Activated CD8-positive, alpha-beta memory T cell treated with anti-CD3 and anti-CD28 coated beads, Interleukin-2, amount 10 ng/mL, durations not matched to agents 7 days and 5 days (primary cell): ENCODE results near the gene KRTAP2-2. TPM values are rescaled to one million over a fixed set of nuclear protein-coding genes. Genes with fewer than 3 reads are reported as not detected.
"Not testable (repeated sequence)": the region's sequence is repeated elsewhere in the genome, so short reads cannot be mapped to it uniquely, and the experiment has no call there.

Source experiments
- ATAC-seq: fragments of 150-1000 bp; cut with Tn5 transposase; one replicate; pipeline ENCODE4 v1.10.0; 2021; ENCODE audit warnings: moderate library complexity
- CTCF ChIA-PET: fragments of 350-600 bp; sonication (Branson Sonifier 250); formaldehyde crosslinking; loops from one replicate; lab custom pipeline; 2021; ENCODE audit warnings: antibody characterized with exemption; lab: Charles Lee
- DNase-seq: peaks from one replicate; pipeline ENCODE4 v3.0.0-alpha.2; 2020
- H3K27ac Mint-ChIP-seq: one replicate; pipeline ENCODE4 v1.8.0; 2021; ENCODE audit warnings: mild to moderate bottlenecking, mixed read lengths
- H3K27me3 Mint-ChIP-seq: one replicate; pipeline ENCODE4 v1.8.0; 2021; ENCODE audit warnings: mixed read lengths
- H3K36me3 Mint-ChIP-seq: one replicate; pipeline ENCODE4 v1.8.0; 2021; ENCODE audit warnings: mild to moderate bottlenecking, mixed read lengths
- H3K4me1 Mint-ChIP-seq: one replicate; pipeline ENCODE4 v1.8.0; 2021; ENCODE audit warnings: mixed read lengths
- H3K4me3 Mint-ChIP-seq: one replicate; pipeline ENCODE4 v1.8.0; 2021; ENCODE audit warnings: mild to moderate bottlenecking, moderate library complexity, mixed read lengths
- H3K9me3 Mint-ChIP-seq: one replicate; pipeline ENCODE4 v1.8.0; 2022; ENCODE audit warnings: low read depth, mixed read lengths
- total RNA-seq, 2 experiments: library from RNA; stranded (reverse); gene quantifications; one replicate each; pipeline ENCODE4 v1.2.3, GENCODE V29; 2021

The KRTAP2-2 gene
- total RNA-seq, 2 experiments from 2014 or later = not detected

DNA sequence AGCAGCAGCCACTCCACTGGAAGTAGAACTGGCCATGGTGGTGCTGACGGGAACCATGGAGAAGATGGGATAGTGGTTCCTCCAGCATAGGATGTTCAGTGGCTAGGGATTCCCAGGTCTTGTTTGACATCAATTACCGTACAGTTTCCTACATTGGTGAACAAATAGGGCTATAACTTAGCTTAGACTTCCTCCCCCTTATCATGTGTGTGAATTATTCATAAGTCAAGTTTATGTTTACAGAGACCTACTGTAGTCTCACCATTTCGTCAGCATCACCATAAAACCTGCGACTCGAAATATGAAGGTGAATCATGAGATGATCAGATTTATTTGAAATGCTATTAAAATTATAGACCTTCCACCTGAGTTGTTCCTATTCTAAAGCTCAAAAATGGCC is 3.7 kb upstream of the KRTAP2-2 start:
- CTCF ChIA-PET = no interaction called here
- H3K27me3 Mint-ChIP-seq = peaks cover 48% of the 10 kb centered on the region

DNA sequence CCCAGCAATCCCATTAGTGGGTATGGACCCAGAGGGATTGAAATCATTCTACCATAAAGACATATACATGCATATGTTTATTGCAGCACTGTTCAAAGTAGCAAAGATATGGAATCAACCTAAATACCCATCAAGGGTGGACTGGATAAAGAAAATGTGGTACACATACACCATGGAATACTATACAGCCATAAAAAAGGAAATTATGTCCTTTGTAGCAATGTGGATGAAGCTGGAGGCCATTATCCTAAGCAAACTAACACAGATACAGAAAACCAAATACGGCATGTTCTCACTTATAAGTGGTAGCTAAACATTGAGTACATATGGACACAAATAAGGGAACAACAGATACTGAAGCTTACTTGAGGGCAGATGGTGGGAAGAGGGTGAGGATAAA is 2.5 kb upstream of the KRTAP2-2 start:
- no peaks in the 10 kb centered on the region for H3K4me1 Mint-ChIP-seq
- no peak for DNase-seq
- H3K4me3 Mint-ChIP-seq = no peak overlapping the region
- H3K27ac Mint-ChIP-seq = no peak overlapping the region
- no peaks in the 10 kb centered on the region for H3K36me3 Mint-ChIP-seq
- ATAC-seq = no peak
- H3K27me3 Mint-ChIP-seq = peaks cover 54% of the 10 kb centered on the region
- peaks cover 3% of the 10 kb centered on the region for H3K9me3 Mint-ChIP-seq
- CTCF ChIA-PET = no interaction called here

More for the DNA sequence above, 3.7 kb upstream of the KRTAP2-2 start:
- H3K4me1 Mint-ChIP-seq = no peaks in the 10 kb centered on the region
- no peak for DNase-seq
- H3K27ac Mint-ChIP-seq = no peak overlapping the region
- no peak for ATAC-seq
- H3K36me3 Mint-ChIP-seq = no peaks in the 10 kb centered on the region
- no peak overlapping the region for H3K4me3 Mint-ChIP-seq
- H3K9me3 Mint-ChIP-seq = peaks cover 3% of the 10 kb centered on the region

DNA sequence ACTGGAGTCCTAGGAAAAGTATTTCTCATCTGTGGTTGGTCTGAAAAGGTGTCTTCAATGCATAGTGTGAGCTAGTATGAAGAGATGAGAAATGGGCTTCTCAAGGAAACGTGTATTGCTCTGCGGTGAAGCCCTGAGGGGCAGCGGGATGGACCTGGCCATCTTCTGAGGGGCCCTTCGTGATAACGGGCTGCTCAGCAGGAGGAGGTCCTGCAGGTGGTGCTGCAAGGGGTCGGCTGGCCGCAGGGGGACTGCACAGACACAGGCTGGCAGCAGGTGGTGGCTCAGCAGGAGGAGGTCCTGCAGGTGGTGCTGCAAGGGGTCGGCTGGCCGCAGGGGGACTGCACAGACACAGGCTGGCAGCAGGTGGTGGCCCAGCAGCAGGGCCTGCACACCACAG is 474 bp downstream of the KRTAP2-2 start:
- H3K9me3 Mint-ChIP-seq, DNase-seq, ATAC-seq, CTCF ChIA-PET, H3K4me1 Mint-ChIP-seq, H3K36me3 Mint-ChIP-seq, H3K27ac Mint-ChIP-seq, H3K4me3 Mint-ChIP-seq: not testable (repeated sequence)
- H3K27me3 Mint-ChIP-seq = peaks cover 39% of the 10 kb centered on the region

DNA sequence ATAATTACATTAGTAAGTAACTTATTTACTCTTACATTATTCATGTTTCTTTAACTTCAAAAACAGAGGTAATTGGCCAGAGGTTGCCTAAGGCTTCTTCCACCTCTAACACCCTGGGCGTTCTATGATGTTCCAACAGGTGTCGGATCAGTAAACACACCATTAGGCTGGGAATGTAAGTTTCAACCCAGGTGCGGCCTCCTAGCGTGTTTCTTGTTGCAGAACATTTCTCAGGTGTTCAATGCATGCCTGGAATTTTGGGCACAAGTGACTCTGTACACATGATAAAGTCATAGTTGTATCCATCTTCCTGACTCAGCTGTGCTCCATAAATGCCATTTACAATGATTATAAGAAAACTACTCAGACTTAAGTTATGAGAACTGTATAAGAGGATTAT is 1.0 kb downstream of the KRTAP2-2 start:
- H3K9me3 Mint-ChIP-seq = peaks cover 3% of the 10 kb centered on the region
- no peak overlapping the region for H3K4me3 Mint-ChIP-seq
- CTCF ChIA-PET = no interaction called here
- H3K27ac Mint-ChIP-seq = no peak overlapping the region
- DNase-seq = no peak
- no peaks in the 10 kb centered on the region for H3K4me1 Mint-ChIP-seq
- H3K36me3 Mint-ChIP-seq = no peaks in the 10 kb centered on the region
- peaks cover 36% of the 10 kb centered on the region for H3K27me3 Mint-ChIP-seq
- ATAC-seq = no peak

DNA sequence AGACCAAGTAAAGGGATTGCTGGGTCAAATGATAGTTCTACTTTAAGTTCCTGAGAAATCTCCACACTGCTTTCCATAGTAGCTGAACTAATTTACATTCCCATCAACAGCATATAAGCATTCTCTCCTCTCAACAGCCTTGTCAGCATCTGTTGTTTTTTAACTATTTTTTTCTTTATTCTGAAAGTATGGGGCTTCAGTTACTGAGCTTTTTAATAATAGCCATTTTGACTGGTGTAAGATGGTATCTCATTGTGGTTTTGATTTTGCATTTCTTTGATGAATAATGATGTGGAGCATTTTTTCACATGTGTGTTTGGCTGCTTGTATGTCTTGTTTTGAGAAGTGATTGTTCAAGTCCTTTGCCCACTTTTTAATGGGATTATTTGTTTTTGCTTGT is 2.5 kb downstream of the KRTAP2-2 start:
- DNase-seq = no peak
- H3K4me1 Mint-ChIP-seq = no peaks in the 10 kb centered on the region
- no peaks in the 10 kb centered on the region for H3K36me3 Mint-ChIP-seq
- H3K9me3 Mint-ChIP-seq = peaks cover 3% of the 10 kb centered on the region
- H3K27ac Mint-ChIP-seq = no peak overlapping the region
- no peak overlapping the region for H3K4me3 Mint-ChIP-seq
- no peak for ATAC-seq
- CTCF ChIA-PET = no interaction called here
- peaks cover 32% of the 10 kb centered on the region for H3K27me3 Mint-ChIP-seq

DNA sequence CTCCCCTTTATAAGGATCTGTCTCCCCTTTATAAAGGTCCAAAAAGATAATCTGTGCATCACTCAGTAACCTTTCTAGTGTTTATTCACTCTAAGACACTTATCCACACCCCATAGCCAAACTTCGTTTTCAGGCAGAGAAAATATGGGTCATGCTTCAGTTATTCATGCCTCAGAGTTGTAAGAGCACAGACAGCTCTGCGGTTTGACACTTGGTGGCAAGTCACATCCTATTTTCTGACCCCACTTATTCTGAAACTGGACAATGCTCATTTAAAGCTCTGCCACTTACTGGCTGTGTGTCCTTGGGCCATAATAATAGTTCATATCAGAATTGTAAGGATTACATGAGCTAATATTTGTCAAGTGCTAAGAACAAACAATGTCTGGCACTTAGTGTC is 5.9 kb downstream of the KRTAP2-2 start:
- Mint-ChIP-seq H3K36me3 (no peaks in the 10 kb centered on the region), H3K4me1 (no peaks in the 10 kb centered on the region), H3K9me3 (no peaks in the 10 kb centered on the region), H3K27ac (no peak overlapping the region), H3K27me3 (peaks cover 32% of the 10 kb centered on the region), H3K4me3 (no peak overlapping the region)
- ATAC-seq (no peak), DNase-seq (no peak)
- CTCF ChIA-PET = no interaction called here

DNA sequence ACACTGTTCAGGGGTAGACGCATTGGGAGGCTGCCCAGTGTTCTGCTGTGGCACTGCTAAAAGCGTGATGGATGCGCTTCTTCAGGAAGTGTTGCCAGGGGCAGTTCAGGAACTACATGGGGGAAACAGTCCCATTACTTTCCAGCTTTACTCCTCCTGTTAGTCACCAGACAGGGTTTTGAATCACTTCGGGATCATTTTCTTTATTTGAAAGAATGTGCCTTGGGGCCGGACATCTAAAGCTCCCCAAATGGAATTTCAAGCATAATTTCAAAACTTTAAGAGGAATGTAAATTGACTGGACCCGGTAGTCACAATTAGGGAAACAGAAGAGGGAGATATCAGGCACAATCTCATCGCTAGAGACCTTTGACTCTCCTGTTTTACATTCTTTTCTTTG is 6.6 kb downstream of the KRTAP2-2 start:
- Mint-ChIP-seq H3K4me3 (no peak overlapping the region), H3K27me3 (peaks cover 30% of the 10 kb centered on the region), H3K36me3 (no peaks in the 10 kb centered on the region), H3K4me1 (no peaks in the 10 kb centered on the region), H3K9me3 (no peaks in the 10 kb centered on the region), H3K27ac (no peak overlapping the region)
- CTCF ChIA-PET = interaction anchor here (1.5 kb wide), 1 partner anchor 42 kb away, joined by 3 read pairs; no protein-coding TSS in a partner anchor
- ATAC-seq = no peak
- DNase-seq = no peak

DNA sequence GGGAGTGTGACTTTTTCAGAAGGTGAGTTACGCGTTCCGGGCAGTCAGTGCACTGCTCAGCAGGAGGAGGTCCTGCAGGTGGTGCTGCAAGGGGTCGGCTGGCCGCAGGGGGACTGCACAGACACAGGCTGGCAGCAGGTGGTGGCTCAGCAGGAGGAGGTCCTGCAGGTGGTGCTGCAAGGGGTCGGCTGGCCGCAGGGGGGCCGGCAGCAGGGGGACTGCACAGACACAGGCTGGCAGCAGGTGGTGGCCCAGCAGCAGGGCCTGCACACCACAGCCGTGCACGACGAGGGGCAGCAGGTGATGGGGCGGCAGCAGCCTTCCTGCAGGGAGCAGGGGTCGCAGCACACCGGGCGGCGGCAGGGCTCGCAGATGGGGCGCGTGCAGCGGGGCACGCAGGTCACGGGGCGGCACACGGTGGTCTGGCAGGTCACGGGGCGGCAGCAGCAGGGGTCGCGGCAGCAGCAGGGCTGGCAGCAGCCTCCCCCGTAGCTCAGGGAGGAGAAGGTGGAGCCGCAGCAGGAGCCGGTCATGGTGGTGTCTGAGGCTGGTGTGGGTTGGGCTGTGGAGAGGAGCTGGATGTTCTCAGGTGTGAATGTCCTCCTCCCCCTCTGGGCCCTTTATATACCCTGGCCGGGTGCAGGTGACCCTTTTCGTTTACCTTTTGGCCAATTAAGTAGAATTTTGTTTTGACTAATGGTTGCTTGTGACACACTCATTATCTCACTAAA is 8.1 kb downstream of the KRTAP2-2 start, which contains the start of gene KRTAP2-1:
TSS of gene KRTAP2-1 (minus strand) at position 582 of the 731 bp plus-strand sequence. CDS start at position 533, 49 bp downstream.
- H3K4me1 Mint-ChIP-seq, ATAC-seq, DNase-seq, H3K9me3 Mint-ChIP-seq, H3K36me3 Mint-ChIP-seq, H3K27ac Mint-ChIP-seq, H3K4me3 Mint-ChIP-seq: not testable (repeated sequence)
- CTCF ChIA-PET = interaction anchor here (1.5 kb wide), 1 partner anchor 41 kb away, joined by 3 read pairs; no protein-coding TSS in a partner anchor
- H3K27me3 Mint-ChIP-seq = peaks cover 19% of the 10 kb centered on the region

DNA sequence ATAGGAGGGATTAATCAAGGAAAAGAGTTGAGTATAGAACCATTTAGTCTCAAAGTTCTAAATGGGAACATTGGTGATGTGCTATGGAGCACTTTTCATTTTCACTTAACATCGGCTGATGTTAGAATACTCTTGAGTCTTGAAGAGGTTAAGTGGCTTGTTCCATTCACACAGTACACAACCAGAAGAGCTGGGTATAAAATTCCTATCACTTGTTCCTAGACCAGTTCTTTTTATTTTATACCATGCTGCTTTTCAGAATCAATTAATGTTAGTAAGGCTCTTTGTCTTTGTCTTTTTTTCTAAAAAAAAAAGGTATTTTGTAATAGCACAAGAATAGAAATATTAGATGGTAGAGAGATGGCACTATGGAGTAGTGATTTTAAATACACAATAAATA is 12.1 kb downstream of the KRTAP2-2 start:
- CTCF ChIA-PET = no interaction called here
- H3K27ac Mint-ChIP-seq = no peak overlapping the region
- H3K27me3 Mint-ChIP-seq = peaks cover 21% of the 10 kb centered on the region
- DNase-seq = no peak
- ATAC-seq = no peak
- H3K9me3 Mint-ChIP-seq = peaks cover 3% of the 10 kb centered on the region
- no peaks in the 10 kb centered on the region for H3K36me3 Mint-ChIP-seq
- no peak overlapping the region for H3K4me3 Mint-ChIP-seq
- no peaks in the 10 kb centered on the region for H3K4me1 Mint-ChIP-seq

DNA sequence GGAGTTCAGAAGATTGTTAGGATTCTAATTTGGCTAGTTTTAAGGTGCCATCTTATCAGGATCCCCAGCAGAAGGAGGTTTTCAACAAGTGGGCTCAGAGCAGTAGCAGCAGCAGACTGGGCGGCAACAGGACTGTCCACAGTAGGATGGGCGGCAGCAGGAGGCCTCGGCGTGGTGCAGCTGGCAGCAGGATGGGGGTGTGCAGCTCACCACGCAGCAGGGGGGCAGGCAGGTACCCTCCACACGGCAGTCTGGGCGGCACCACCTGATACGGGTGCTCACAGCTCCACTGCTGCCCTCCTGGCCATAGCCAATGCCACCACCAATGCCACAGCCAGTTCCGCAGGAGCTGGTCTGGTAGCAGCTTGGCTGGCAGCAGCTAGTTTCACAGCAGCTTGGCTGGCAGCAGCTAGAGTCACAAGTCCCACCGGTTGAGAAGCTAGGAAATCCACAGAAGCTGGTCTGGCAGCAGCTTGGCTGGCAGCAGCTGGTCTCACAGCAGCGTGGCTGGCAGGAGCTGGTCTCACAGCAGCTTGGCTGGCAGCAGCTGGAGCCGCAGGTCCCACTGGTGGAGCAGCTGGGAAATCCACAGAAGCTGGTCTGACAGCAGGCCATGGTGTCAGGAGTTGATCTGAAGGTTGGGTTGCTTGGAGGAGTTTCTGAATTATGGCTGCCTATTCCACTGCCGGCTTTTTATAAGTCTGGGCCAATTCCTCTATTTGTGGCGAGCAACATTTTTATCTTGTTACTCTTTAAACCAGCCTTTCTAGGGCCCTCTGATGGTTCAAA is 14.1 kb downstream of the KRTAP2-2 start, which contains the start of gene KRTAP1-1:
TSS of gene KRTAP1-1 (minus strand) at position 668 of the 789 bp plus-strand sequence. CDS start at position 615, 53 bp downstream.
- ATAC-seq, H3K36me3 Mint-ChIP-seq, DNase-seq, CTCF ChIA-PET, H3K4me3 Mint-ChIP-seq, H3K4me1 Mint-ChIP-seq, H3K27ac Mint-ChIP-seq, H3K9me3 Mint-ChIP-seq: not testable (repeated sequence)
- H3K27me3 Mint-ChIP-seq = peaks cover 19% of the 10 kb centered on the region

DNA sequence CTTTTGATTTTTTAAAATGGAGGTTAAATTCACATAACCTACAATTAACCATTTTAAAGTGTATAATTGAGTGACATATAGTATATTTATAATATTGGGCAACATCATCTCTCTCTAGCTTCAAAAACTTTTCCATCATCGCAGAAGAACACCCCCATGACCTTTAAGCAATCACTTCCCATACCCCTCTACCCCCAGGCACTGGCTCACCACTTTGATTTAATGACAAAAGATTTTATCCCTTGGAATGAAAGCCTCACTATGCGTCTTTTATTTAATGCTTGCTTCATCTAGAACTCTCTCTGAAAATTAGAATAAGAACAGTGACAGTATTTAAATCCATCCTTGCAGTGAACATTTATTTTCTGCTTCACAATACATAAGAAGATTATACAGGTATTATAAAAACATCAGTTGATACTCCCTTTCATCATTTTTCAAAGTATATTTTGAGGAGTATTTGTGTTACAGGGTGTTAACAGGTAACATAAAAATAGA is 17.1 kb downstream of the KRTAP2-2 start:
- no peak for DNase-seq
- Mint-ChIP-seq H3K4me1 (no peaks in the 10 kb centered on the region), H3K27ac (no peak overlapping the region), H3K9me3 (peaks cover 3% of the 10 kb centered on the region), H3K27me3 (peaks cover 20% of the 10 kb centered on the region), H3K4me3 (no peak overlapping the region), H3K36me3 (no peaks in the 10 kb centered on the region)
- ATAC-seq = no peak
- CTCF ChIA-PET = no interaction called here

DNA sequence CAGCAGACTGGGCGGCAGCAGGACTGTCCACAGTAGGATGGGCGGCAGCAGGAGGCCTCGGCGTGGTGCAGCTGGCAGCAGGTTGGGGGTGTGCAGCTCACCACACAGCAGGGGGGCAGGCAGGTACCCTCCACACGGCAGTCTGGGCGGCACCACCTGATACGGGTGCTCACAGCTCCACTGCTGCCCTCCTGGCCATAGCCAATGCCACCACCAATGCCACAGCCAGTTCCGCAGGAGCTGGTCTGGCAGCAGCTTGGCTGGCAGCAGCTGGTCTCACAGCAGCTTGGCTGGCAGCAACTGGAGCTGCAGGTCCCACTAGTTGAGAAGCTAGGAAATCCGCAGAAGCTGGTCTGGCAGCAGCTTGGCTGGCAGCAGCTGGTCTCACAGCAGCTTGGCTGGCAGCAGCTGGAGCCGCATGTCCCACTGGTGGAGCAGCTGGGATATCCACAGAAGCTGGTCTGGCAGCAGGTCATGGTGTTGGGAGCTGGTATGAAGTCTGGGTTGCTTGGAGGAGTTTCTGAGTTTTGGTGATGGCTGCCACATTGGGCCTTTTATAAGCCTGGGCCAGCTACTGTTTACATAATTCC is 20.6 kb downstream of the KRTAP2-2 start, which contains the start of gene KRTAP1-3:
TSS of gene KRTAP1-3 (minus strand) at position 529 of the 590 bp plus-strand sequence. CDS start at position 476, 53 bp downstream.
- peaks cover 30% of the 10 kb centered on the region for H3K27me3 Mint-ChIP-seq
- H3K4me3 Mint-ChIP-seq, ATAC-seq, H3K27ac Mint-ChIP-seq, H3K36me3 Mint-ChIP-seq, CTCF ChIA-PET, H3K9me3 Mint-ChIP-seq, H3K4me1 Mint-ChIP-seq, DNase-seq: not testable (repeated sequence)

DNA sequence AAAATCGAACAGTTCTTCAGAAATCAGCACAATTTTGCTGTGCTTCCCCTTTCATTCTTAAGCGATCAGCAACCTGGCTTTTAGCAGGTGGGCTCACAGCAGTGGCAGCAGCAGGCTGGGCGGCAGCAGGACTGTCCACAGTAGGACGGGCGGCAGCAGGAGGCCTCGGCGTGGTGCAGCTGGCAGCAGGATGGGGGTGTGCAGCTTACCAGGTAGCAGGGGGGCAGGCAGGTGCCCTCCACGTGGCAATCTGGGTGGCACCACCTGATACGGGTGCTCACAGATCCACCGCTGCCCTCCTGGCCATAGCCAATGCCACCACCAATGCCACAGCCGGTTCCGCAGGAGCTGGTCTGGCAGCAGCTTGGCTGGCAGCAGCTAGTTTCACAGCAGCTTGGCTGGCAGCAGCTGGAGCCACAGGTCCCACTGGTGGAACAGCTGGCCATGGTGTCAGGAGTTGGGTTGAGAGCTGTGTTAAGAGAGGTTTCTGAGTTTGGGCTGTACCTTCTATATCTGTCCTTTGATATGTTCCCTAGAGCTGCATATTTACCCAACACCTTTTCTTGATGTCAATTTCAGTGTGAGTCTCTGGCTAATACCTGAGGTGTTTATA is 25.3 kb downstream of the KRTAP2-2 start, which contains the start of gene KRTAP1-4:
TSS of gene KRTAP1-4 (minus strand) at position 563 of the 613 bp plus-strand sequence. CDS start at position 446, 117 bp downstream.
- H3K9me3 Mint-ChIP-seq = no peaks in the 10 kb centered on the region
- CTCF ChIA-PET = no interaction called here
- H3K4me3 Mint-ChIP-seq = no peak within 1 kb of the TSS
- H3K27ac Mint-ChIP-seq = no peak within 1 kb of the TSS
- ATAC-seq = no peak
- no peaks in the 10 kb centered on the region for H3K36me3 Mint-ChIP-seq
- H3K4me1 Mint-ChIP-seq = no peaks in the 10 kb centered on the region
- DNase-seq = no peak
- H3K27me3 Mint-ChIP-seq = peaks cover 52% of the 10 kb centered on the region
